Measurements from ENCODE around the gene SHISA9. TPM values are rescaled to one million over a fixed set of nuclear protein-coding genes. Genes with fewer than 3 reads are reported as not detected.
A peak's percentile ranks its signal among the peaks of the same experiment; 100 is the strongest.

Gene SHISA9
- total and polyA plus RNA-seq, 5 donors from 2014 or later = not detected

GRCh38 chr16:13062219-13062618 is 160.8 kb downstream of the SHISA9 start:
- Histone ChIP-seq H3K4me1 (ENCODE audit: control insufficient read depth, insufficient read depth, low read length, poor library complexity, severe bottlenecking) (no peaks in the 10 kb centered on the region), H3K27ac (ENCODE audit: insufficient read depth, low read length, poor library complexity, severe bottlenecking) (no peak overlapping the region), H3K36me3 (ENCODE audit: control insufficient read depth, insufficient read depth, low read length) (no peaks in the 10 kb centered on the region), H3K27me3 (ENCODE audit: control insufficient read depth, insufficient read depth, low read length) (no peaks in the 10 kb centered on the region), H3K4me3 (ENCODE audit: low read depth, low read length) (no peak overlapping the region), H3K9me3 (ENCODE audit: control insufficient read depth in 2 of 2, low read length in 2 of 2) (no peaks in the 10 kb centered on the region)
- H3K27ac Mint-ChIP-seq = no peak overlapping the region
- H3K9me3 Mint-ChIP-seq = peaks cover 0 to 14% (median 3%) of the 10 kb centered on the region in 7 donors
- ATAC-seq (ENCODE audit: low read depth in 2 of 2) (no peak), DNase-seq (no peak)
- no peaks in the 10 kb centered on the region for H3K36me3 Mint-ChIP-seq
- no peaks in the 10 kb centered on the region for H3K4me1 Mint-ChIP-seq
- no peak overlapping the region for H3K4me3 Mint-ChIP-seq
- no peaks in the 10 kb centered on the region for H3K27me3 Mint-ChIP-seq

GRCh38 chr16:13063457-13063856 is 162.1 kb downstream of the SHISA9 start:
- Mint-ChIP-seq H3K4me3 (no peak overlapping the region), H3K27me3 (no peaks in the 10 kb centered on the region), H3K36me3 (no peaks in the 10 kb centered on the region), H3K4me1 (no peaks in the 10 kb centered on the region), H3K9me3 (peaks cover 0 to 7% (median 2%) of the 10 kb centered on the region in 7 donors), H3K27ac (no peak overlapping the region)
- Histone ChIP-seq H3K27me3 (ENCODE audit: control insufficient read depth, insufficient read depth, low read length) (no peaks in the 10 kb centered on the region), H3K27ac (ENCODE audit: insufficient read depth, low read length, poor library complexity, severe bottlenecking) (no peak overlapping the region), H3K4me3 (ENCODE audit: low read depth, low read length) (no peak overlapping the region), H3K9me3 (ENCODE audit: control insufficient read depth in 2 of 2, low read length in 2 of 2) (no peaks in the 10 kb centered on the region), H3K36me3 (ENCODE audit: control insufficient read depth, insufficient read depth, low read length) (no peaks in the 10 kb centered on the region), H3K4me1 (ENCODE audit: control insufficient read depth, insufficient read depth, low read length, poor library complexity, severe bottlenecking) (no peaks in the 10 kb centered on the region)
- no peak for DNase-seq
- no peak for ATAC-seq (ENCODE audit: low read depth in 2 of 2)

- no peaks in the 10 kb centered on the region for H3K4me1 Mint-ChIP-seq
- no peak overlapping the region for H3K4me3 Mint-ChIP-seq
- no peak overlapping the region for H3K27ac Mint-ChIP-seq
- Histone ChIP-seq H3K9me3 (ENCODE audit: control insufficient read depth in 2 of 2, low read length in 2 of 2) (no peaks in the 10 kb centered on the region), H3K27ac (ENCODE audit: insufficient read depth, low read length, poor library complexity, severe bottlenecking) (no peak overlapping the region), H3K4me3 (ENCODE audit: low read depth, low read length) (no peak overlapping the region), H3K27me3 (ENCODE audit: control insufficient read depth, insufficient read depth, low read length) (no peaks in the 10 kb centered on the region), H3K36me3 (ENCODE audit: control insufficient read depth, insufficient read depth, low read length) (no peaks in the 10 kb centered on the region), H3K4me1 (ENCODE audit: control insufficient read depth, insufficient read depth, low read length, poor library complexity, severe bottlenecking) (no peaks in the 10 kb centered on the region)
- peaks cover 0 to 7% (median 3%) of the 10 kb centered on the region in 7 donors for H3K9me3 Mint-ChIP-seq
- no peak for DNase-seq
- no peaks in the 10 kb centered on the region for H3K27me3 Mint-ChIP-seq
- no peaks in the 10 kb centered on the region for H3K36me3 Mint-ChIP-seq
- no peak for ATAC-seq (ENCODE audit: low read depth in 2 of 2)
Observed at GRCh38 chr16:13064821-13065220, 163.4 kb downstream of the SHISA9 start.

- ATAC-seq (ENCODE audit: low read depth in 2 of 2) = no peak
Observed at GRCh38 chr16:13067648-13068047, 166.2 kb downstream of the SHISA9 start.

GRCh38 chr16:13068912-13069583 is 167.7 kb downstream of the SHISA9 start:
- DNase-seq (no peak), ATAC-seq (ENCODE audit: low read depth in 2 of 2) (no peak)
- Mint-ChIP-seq H3K4me1 (no peaks in the 10 kb centered on the region), H3K27ac (no peak overlapping the region), H3K27me3 (no peaks in the 10 kb centered on the region), H3K4me3 (no peak overlapping the region), H3K9me3 (peaks cover 0 to 12% (median 3%) of the 10 kb centered on the region in 7 donors), H3K36me3 (no peaks in the 10 kb centered on the region)
- no peaks in the 10 kb centered on the region for H3K36me3 ChIP-seq (ENCODE audit: control insufficient read depth, insufficient read depth, low read length)
- H3K27ac ChIP-seq (ENCODE audit: insufficient read depth, low read length, poor library complexity, severe bottlenecking) = no peak overlapping the region
- no peak overlapping the region for H3K4me3 ChIP-seq (ENCODE audit: low read depth, low read length)
- no peaks in the 10 kb centered on the region for H3K27me3 ChIP-seq (ENCODE audit: control insufficient read depth, insufficient read depth, low read length)
- no peaks in the 10 kb centered on the region for H3K9me3 ChIP-seq (ENCODE audit: control insufficient read depth in 2 of 2, low read length in 2 of 2)
- no peaks in the 10 kb centered on the region for H3K4me1 ChIP-seq (ENCODE audit: control insufficient read depth, insufficient read depth, low read length, poor library complexity, severe bottlenecking)

More at GRCh38 chr16:13067648-13068047, 166.2 kb downstream of the SHISA9 start:
- H3K36me3 ChIP-seq (ENCODE audit: control insufficient read depth, insufficient read depth, low read length) = no peaks in the 10 kb centered on the region
- H3K36me3 Mint-ChIP-seq = no peaks in the 10 kb centered on the region
- no peak overlapping the region for H3K27ac Mint-ChIP-seq
- H3K27me3 ChIP-seq (ENCODE audit: control insufficient read depth, insufficient read depth, low read length) = no peaks in the 10 kb centered on the region
- DNase-seq = no peak
- no peak overlapping the region for H3K27ac ChIP-seq (ENCODE audit: insufficient read depth, low read length, poor library complexity, severe bottlenecking)
- no peak overlapping the region for H3K4me3 ChIP-seq (ENCODE audit: low read depth, low read length)
- no peaks in the 10 kb centered on the region for H3K4me1 Mint-ChIP-seq
- peaks cover 0 to 10% (median 3%) of the 10 kb centered on the region in 7 donors for H3K9me3 Mint-ChIP-seq
- H3K27me3 Mint-ChIP-seq = no peaks in the 10 kb centered on the region
- H3K4me3 Mint-ChIP-seq = peak overlapping the region in 1 of 4 donors; percentile 32
- no peaks in the 10 kb centered on the region for H3K4me1 ChIP-seq (ENCODE audit: control insufficient read depth, insufficient read depth, low read length, poor library complexity, severe bottlenecking)
- H3K9me3 ChIP-seq (ENCODE audit: control insufficient read depth in 2 of 2, low read length in 2 of 2) = no peaks in the 10 kb centered on the region

- Histone ChIP-seq H3K4me1 (ENCODE audit: control insufficient read depth, insufficient read depth, low read length, poor library complexity, severe bottlenecking) (no peaks in the 10 kb centered on the region), H3K4me3 (ENCODE audit: low read depth, low read length) (no peak overlapping the region), H3K27ac (ENCODE audit: insufficient read depth, low read length, poor library complexity, severe bottlenecking) (no peak overlapping the region), H3K9me3 (ENCODE audit: control insufficient read depth in 2 of 2, low read length in 2 of 2) (no peaks in the 10 kb centered on the region), H3K27me3 (ENCODE audit: control insufficient read depth, insufficient read depth, low read length) (no peaks in the 10 kb centered on the region), H3K36me3 (ENCODE audit: control insufficient read depth, insufficient read depth, low read length) (no peaks in the 10 kb centered on the region)
- H3K4me3 Mint-ChIP-seq = no peak overlapping the region
- ATAC-seq (ENCODE audit: low read depth in 2 of 2) (no peak), DNase-seq (no peak)
- H3K4me1 Mint-ChIP-seq = no peaks in the 10 kb centered on the region
- H3K9me3 Mint-ChIP-seq = peaks cover 0 to 12% (median 3%) of the 10 kb centered on the region in 7 donors
- H3K36me3 Mint-ChIP-seq = no peaks in the 10 kb centered on the region
- peak overlapping the region in 1 of 3 donors; percentile 52 for H3K27ac Mint-ChIP-seq
- H3K27me3 Mint-ChIP-seq = no peaks in the 10 kb centered on the region
Observed at GRCh38 chr16:13070268-13070667, 168.9 kb downstream of the SHISA9 start.

GRCh38 chr16:13076878-13077277 is 175.5 kb downstream of the SHISA9 start:
- ATAC-seq (ENCODE audit: low read depth in 2 of 2) = no peak

GRCh38 chr16:13077816-13078215 is 176.4 kb downstream of the SHISA9 start:
- H3K4me1 Mint-ChIP-seq = no peaks in the 10 kb centered on the region
- Histone ChIP-seq H3K27me3 (ENCODE audit: control insufficient read depth, insufficient read depth, low read length) (no peaks in the 10 kb centered on the region), H3K27ac (ENCODE audit: insufficient read depth, low read length, poor library complexity, severe bottlenecking) (no peak overlapping the region), H3K4me1 (ENCODE audit: control insufficient read depth, insufficient read depth, low read length, poor library complexity, severe bottlenecking) (no peaks in the 10 kb centered on the region), H3K9me3 (ENCODE audit: control insufficient read depth in 2 of 2, low read length in 2 of 2) (no peaks in the 10 kb centered on the region), H3K4me3 (ENCODE audit: low read depth, low read length) (no peak overlapping the region), H3K36me3 (ENCODE audit: control insufficient read depth, insufficient read depth, low read length) (no peaks in the 10 kb centered on the region)
- DNase-seq (no peak), ATAC-seq (ENCODE audit: low read depth in 2 of 2) (no peak)
- H3K4me3 Mint-ChIP-seq = no peak overlapping the region
- H3K9me3 Mint-ChIP-seq = peaks cover 0 to 7% (median 0%) of the 10 kb centered on the region in 7 donors
- H3K36me3 Mint-ChIP-seq = no peaks in the 10 kb centered on the region
- H3K27me3 Mint-ChIP-seq = no peaks in the 10 kb centered on the region
- no peak overlapping the region for H3K27ac Mint-ChIP-seq

More at GRCh38 chr16:13076878-13077277, 175.5 kb downstream of the SHISA9 start:
- H3K4me3 ChIP-seq (ENCODE audit: low read depth, low read length) = no peak overlapping the region
- H3K27me3 ChIP-seq (ENCODE audit: control insufficient read depth, insufficient read depth, low read length) = no peaks in the 10 kb centered on the region
- Mint-ChIP-seq H3K27ac (no peak overlapping the region), H3K9me3 (peaks cover 0 to 8% (median 0%) of the 10 kb centered on the region in 7 donors), H3K27me3 (no peaks in the 10 kb centered on the region), H3K4me1 (no peaks in the 10 kb centered on the region), H3K4me3 (no peak overlapping the region), H3K36me3 (no peaks in the 10 kb centered on the region)
- no peaks in the 10 kb centered on the region for H3K36me3 ChIP-seq (ENCODE audit: control insufficient read depth, insufficient read depth, low read length)
- no peak overlapping the region for H3K27ac ChIP-seq (ENCODE audit: insufficient read depth, low read length, poor library complexity, severe bottlenecking)
- H3K9me3 ChIP-seq (ENCODE audit: control insufficient read depth in 2 of 2, low read length in 2 of 2) = no peaks in the 10 kb centered on the region
- no peak for DNase-seq
- H3K4me1 ChIP-seq (ENCODE audit: control insufficient read depth, insufficient read depth, low read length, poor library complexity, severe bottlenecking) = no peaks in the 10 kb centered on the region
